Activated naive CD4-positive, alpha-beta T cell treated with anti-CD3 and anti-CD28 coated beads for 36 hours (primary cell): ENCODE measurements around the gene BSG. TPM values are rescaled to one million over a fixed set of nuclear protein-coding genes. Genes with fewer than 3 reads are reported as not detected.

ENCODE experiments used
- CTCF ChIA-PET: fragments of 350-600 bp; sonication (Branson Sonifier 250); formaldehyde crosslinking; loops from one replicate; lab custom pipeline; 2021; ENCODE audit warnings: antibody characterized with exemption; lab: Charles Lee
- DNase-seq: peaks from one replicate; pipeline ENCODE4 v3.0.0-alpha.2; 2020
- H3K27ac Mint-ChIP-seq: one replicate; pipeline ENCODE4 v1.8.0; 2021; ENCODE audit warnings: mild to moderate bottlenecking, mixed read lengths
- H3K27me3 Mint-ChIP-seq: one replicate; pipeline ENCODE4 v1.8.0; 2021; ENCODE audit warnings: low read depth, mixed read lengths
- H3K36me3 Mint-ChIP-seq: one replicate; pipeline ENCODE4 v1.8.0; 2021; ENCODE audit warnings: low read depth, mixed read lengths
- H3K4me1 Mint-ChIP-seq: one replicate; pipeline ENCODE4 v1.8.0; 2021; ENCODE audit warnings: low read depth, mixed read lengths
- H3K4me3 Mint-ChIP-seq: one replicate; pipeline ENCODE4 v1.8.0; 2021; ENCODE audit warnings: mild to moderate bottlenecking, moderate library complexity, mixed read lengths
- H3K9me3 Mint-ChIP-seq: one replicate; pipeline ENCODE4 v1.8.0; 2021; ENCODE audit warnings: mixed read lengths
- intact Hi-C: fragments of 100-400 bp; cut with micrococcal nuclease; formaldehyde crosslinking; loops from one replicate; pipeline ENCODE4 v1.15.1; 2023
- total RNA-seq, 2 experiments: library from RNA; stranded (reverse); gene quantifications; one replicate each; pipeline ENCODE4 v1.2.3, GENCODE V29; 2021

Gene BSG
- total RNA-seq, 2 experiments from 2014 or later, result 160 to 161 TPM

DNA sequence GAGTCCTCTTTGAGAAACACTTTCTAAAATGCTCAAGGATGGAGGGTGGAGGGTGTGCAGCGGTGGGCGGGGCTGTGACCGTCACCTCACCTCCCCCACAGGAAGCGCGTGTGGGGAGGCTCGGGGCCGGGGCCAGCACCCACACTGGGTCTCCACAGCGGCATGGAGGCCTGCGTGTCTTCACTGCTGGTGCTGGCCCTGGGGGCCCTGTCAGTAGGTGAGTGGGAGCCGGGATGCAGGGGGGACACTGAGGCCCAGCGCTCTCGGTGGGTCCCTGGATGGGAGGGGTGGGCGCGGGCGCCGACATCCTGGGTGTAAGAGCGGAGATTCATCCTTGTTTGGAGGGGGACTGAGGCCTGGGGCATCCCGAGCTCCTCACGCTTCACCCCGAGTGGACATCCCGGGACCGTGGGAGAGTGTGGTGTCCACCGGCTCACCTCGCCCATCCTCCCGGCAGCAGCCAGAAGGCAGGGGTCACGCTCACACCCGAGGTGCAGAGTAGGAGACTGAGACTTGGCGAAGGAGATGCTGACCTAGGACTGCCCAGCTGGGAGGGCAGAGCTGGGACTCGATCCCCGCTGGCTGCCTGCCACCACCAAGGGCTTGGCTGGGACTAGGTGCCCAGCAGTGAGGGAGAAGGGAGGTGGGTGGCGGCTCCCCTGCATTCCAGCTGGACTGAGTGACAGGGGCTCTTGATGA is 28.3 kb upstream of the BSG start, which contains the start of gene GZMM:
Gene GZMM (plus strand): TSS at position 144 of the 699 bp plus-strand sequence. CDS start 19 bp downstream, at position 163.
- CTCF ChIA-PET, result interaction anchor here (0.7 kb wide), 2 partner anchors 202 to 209 kb away, joined by 3 read pairs; no protein-coding TSS in a partner anchor
- H3K9me3 Mint-ChIP-seq, result no peaks in the 10 kb centered on the region
- H3K4me3 Mint-ChIP-seq, result peak within 1 kb of the TSS; percentile 78
- intact Hi-C loops, result loop anchor here (1.0 kb wide), 1 partner anchor 11 kb away; no protein-coding TSS in a partner anchor
- peak; percentile 83 for DNase-seq
- H3K27me3 Mint-ChIP-seq, result no peaks in the 10 kb centered on the region
- H3K36me3 Mint-ChIP-seq, result peaks cover 2% of the 10 kb centered on the region
- peak within 1 kb of the TSS; percentile 81 for H3K27ac Mint-ChIP-seq
- peaks cover 23% of the 10 kb centered on the region for H3K4me1 Mint-ChIP-seq

DNA sequence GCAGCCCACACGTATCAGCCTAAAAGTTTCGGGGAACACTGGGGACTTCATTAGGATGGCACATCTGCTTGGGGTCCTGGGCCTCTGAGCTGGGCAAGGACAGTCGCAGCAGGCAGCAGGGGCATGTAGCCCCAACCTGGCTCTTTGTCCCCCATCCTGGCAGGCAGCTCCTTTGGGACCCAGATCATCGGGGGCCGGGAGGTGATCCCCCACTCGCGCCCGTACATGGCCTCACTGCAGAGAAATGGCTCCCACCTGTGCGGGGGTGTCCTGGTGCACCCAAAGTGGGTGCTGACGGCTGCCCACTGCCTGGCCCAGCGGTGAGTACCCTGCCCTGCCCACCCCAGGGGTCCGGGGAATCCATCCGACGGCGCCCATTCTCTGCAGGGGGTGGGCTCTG is 25.3 kb upstream of the BSG start:
- CTCF ChIA-PET, result no interaction called here
- no peaks in the 10 kb centered on the region for H3K27me3 Mint-ChIP-seq
- H3K9me3 Mint-ChIP-seq, result no peaks in the 10 kb centered on the region
- no peak overlapping the region for H3K4me3 Mint-ChIP-seq
- peaks cover 26% of the 10 kb centered on the region for H3K4me1 Mint-ChIP-seq
- DNase-seq, result no peak
- intact Hi-C loops, result no loop called here
- peaks cover 2% of the 10 kb centered on the region for H3K36me3 Mint-ChIP-seq
- H3K27ac Mint-ChIP-seq, result no peak overlapping the region

DNA sequence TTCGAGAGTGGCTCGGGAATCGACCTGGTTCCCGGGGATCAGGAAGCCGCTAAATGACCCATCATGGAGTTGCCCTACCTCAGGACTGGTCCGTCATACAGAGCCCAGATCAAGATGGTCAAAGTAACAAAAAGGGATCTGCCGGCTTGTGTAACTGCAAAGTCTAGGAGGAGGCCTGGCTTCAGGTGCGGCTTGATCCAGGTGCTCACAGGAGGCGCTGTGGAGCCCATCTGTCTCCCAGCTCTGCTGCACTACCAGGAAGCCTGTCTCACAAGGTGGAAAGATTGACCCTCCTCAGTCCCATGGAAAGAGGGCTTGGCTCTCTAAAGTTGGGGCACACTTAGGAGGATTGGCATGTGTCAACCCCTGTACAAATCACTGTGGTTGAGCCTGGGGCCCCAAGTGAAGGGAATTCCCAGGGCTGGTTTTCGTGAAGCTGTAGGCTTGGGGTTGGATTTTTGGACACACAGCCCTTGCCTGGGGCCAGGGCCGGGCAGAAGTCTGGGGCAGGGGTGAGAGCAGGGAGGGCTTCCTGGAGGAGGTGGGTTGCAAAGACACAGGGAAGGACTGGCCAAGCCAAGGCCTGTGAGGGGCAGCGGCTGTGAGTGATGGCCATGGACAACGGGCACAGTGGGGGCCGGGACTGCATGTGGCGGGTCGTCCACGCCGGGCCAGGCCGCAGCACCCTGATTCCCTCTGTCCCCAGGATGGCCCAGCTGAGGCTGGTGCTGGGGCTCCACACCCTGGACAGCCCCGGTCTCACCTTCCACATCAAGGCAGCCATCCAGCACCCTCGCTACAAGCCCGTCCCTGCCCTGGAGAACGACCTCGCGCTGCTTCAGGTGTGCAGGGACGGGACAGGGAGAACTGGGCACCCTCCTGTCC is 24.3 kb upstream of the BSG start:
- intact Hi-C loops, result no loop called here
- no peak overlapping the region for H3K4me3 Mint-ChIP-seq
- CTCF ChIA-PET, result interaction anchor here (0.9 kb wide), 1 partner anchor 17 kb away, joined by 3 read pairs; no protein-coding TSS in a partner anchor
- no peak overlapping the region for H3K27ac Mint-ChIP-seq
- peaks cover 26% of the 10 kb centered on the region for H3K4me1 Mint-ChIP-seq
- no peak for DNase-seq
- peaks cover 2% of the 10 kb centered on the region for H3K36me3 Mint-ChIP-seq
- no peaks in the 10 kb centered on the region for H3K9me3 Mint-ChIP-seq
- no peaks in the 10 kb centered on the region for H3K27me3 Mint-ChIP-seq

DNA sequence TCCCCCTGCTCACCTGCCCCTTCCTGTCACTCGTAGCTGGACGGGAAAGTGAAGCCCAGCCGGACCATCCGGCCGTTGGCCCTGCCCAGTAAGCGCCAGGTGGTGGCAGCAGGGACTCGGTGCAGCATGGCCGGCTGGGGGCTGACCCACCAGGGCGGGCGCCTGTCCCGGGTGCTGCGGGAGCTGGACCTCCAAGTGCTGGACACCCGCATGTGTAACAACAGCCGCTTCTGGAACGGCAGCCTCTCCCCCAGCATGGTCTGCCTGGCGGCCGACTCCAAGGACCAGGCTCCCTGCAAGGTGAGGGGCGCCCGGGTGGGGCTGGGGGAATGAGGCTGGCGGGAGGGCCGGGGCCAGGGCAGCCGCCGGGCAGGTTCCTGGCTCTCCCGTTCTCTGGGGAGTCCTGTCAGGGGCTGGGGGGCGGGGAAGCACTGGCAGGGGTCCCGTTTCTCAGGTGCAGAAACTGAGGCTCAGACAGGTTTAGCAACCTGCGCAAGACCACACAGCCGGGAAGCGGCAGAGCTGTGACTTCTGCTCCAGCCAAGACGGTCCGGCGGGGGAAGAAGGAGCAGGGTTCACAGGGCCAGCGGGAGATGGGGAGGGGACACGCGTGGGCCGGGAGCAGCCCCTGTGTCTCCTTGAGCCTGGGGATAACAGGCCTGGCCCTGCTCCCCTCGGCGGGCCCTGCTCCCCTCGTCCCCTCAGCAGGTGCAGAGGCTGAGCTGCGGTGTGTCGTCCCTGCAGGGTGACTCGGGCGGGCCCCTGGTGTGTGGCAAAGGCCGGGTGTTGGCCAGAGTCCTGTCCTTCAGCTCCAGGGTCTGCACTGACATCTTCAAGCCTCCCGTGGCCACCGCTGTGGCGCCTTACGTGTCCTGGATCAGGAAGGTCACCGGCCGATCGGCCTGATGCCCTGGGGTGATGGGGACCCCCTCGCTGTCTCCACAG is 23.2 kb upstream of the BSG start:
- Mint-ChIP-seq H3K4me3 (no peak overlapping the region), H3K9me3 (no peaks in the 10 kb centered on the region), H3K27me3 (no peaks in the 10 kb centered on the region), H3K4me1 (peaks cover 15% of the 10 kb centered on the region), H3K27ac (no peak overlapping the region), H3K36me3 (no peaks in the 10 kb centered on the region)
- CTCF ChIA-PET, result interaction anchor here (0.6 to 0.9 kb wide), 3 partner anchors 16 to 826 kb away, joined by 3 to 4 read pairs (median 3); no protein-coding TSS in a partner anchor
- no peak for DNase-seq
- intact Hi-C loops, result no loop called here

DNA sequence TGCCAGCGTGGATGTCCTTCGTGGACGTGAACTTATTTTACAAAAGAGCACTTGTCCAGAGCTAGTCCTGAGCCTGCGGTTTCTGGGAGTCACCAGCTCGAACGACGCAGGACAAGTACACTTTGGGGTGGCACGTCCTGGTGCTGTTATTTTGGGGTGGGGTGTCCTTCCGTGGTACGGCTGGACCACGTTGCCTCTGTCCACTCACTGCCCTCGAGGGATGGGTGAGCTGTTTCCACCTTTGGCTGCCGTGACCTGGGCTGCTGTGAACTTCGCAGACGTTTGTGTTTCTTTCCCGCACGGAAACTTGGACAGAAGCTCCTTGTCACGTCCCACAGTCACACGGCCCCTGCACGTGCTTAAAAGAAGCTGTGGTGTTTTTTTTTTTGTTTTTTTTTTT is 17.6 kb upstream of the BSG start:
- Mint-ChIP-seq H3K4me3 (no peak overlapping the region), H3K27ac (no peak overlapping the region), H3K4me1 (peaks cover 3% of the 10 kb centered on the region), H3K27me3 (no peaks in the 10 kb centered on the region), H3K36me3 (no peaks in the 10 kb centered on the region), H3K9me3 (no peaks in the 10 kb centered on the region)
- intact Hi-C loops, result no loop called here
- DNase-seq, result no peak
- CTCF ChIA-PET, result interaction anchor here (1.7 kb wide), 1 partner anchor 29 kb away, joined by 3 read pairs; no protein-coding TSS in a partner anchor

DNA sequence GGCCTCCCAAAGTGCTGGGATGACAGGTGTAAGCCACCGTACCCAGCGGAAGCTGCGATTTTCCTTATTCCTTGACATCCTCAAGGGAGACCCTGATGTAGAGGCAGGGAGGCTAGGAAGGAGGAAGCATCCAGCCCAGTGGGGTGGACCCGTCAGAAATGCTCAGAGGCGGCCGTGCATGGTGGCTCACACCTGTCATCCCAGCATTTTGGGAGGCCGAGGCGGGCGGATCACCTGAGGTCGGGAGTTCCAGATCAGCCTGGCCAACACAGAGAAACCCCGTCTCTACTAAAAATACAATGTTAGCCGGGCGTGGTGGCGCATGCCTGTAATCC is 17.0 kb upstream of the BSG start:
- H3K27ac Mint-ChIP-seq, result no peak overlapping the region
- CTCF ChIA-PET, result interaction anchor here (1.7 kb wide), 1 partner anchor 28 kb away, joined by 3 read pairs; no protein-coding TSS in a partner anchor
- intact Hi-C loops, result no loop called here
- no peaks in the 10 kb centered on the region for H3K36me3 Mint-ChIP-seq
- H3K9me3 Mint-ChIP-seq, result no peaks in the 10 kb centered on the region
- no peak overlapping the region for H3K4me3 Mint-ChIP-seq
- DNase-seq, result no peak
- peaks cover 3% of the 10 kb centered on the region for H3K4me1 Mint-ChIP-seq
- no peaks in the 10 kb centered on the region for H3K27me3 Mint-ChIP-seq

DNA sequence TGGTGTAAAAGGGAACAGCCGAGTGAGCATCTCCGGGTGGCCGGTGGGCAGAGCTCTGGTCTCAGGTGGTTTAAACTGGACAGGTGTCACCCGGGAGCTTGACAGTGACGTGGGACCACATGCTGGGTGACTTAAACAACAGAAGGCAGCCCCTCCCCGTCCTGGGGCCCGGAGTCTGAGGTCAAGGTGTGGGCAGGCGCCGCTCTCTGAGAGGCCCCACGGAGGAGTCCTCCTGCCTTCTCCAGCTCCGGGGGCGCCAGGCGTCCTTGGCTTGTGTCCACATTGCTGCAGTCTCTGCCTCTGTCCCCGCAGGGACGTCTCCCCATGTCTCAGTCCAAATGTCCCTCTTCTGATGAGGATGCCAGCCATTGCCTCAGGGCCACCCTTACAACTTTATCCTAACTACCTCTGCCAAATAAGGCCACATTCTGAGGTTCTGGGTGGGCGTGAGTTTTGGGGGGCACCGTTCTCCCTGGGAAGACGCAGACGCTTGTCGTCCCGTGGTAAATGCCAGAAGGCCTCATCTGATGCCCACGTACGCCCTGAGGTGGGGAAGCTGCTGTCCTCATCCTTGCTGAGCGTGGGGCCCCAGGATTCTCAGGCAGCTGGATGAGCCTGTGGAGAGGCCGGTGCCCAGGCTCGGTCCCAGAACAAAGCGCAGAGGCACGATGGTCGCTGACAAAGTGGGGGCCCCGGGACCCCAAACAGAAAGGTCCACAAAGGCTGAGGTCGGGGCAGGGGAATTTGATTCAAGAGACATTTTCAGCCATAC is 15.6 kb upstream of the BSG start:
- H3K9me3 Mint-ChIP-seq, result no peaks in the 10 kb centered on the region
- no peak overlapping the region for H3K4me3 Mint-ChIP-seq
- DNase-seq, result no peak
- H3K27ac Mint-ChIP-seq, result no peak overlapping the region
- no peaks in the 10 kb centered on the region for H3K36me3 Mint-ChIP-seq
- no peaks in the 10 kb centered on the region for H3K27me3 Mint-ChIP-seq
- no peaks in the 10 kb centered on the region for H3K4me1 Mint-ChIP-seq
- CTCF ChIA-PET, result interaction anchor here (0.5 kb wide), 1 partner anchor 24 kb away, joined by 4 read pairs; no protein-coding TSS in a partner anchor
- intact Hi-C loops, result no loop called here

DNA sequence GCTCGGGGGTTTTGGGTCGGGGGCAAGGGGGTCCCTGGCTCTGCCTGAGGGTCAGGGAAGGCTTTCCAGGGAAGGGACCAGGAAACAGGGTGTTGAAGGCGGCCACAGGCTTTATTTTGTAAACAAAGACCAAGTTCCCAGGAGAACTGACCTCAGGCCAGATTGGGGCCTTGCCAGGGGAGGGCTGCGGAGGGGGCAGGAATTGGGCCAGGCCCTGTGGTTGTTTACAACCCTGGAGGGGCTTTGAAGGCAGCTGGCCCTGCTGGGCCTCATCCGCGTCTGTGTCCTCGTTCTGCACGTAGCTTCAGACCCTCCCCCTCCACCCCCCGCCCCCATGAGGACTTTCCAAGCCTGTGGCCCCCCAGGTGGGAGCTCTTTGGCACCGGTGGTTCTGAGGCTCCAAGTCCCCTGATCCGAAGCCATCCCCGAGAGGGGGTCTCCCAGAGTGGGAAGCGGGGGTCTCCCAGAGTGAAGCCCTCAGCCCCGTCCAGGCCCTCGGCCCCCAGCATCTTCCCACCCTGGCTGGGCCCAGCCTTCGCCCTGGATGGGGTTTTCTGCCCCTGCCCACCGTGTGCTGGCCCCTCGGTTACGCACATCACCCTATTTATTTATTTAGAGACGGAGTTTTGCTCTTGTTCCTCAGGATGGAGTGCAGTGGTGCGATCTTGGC is 13.5 kb upstream of the BSG start:
- H3K4me1 Mint-ChIP-seq, result no peaks in the 10 kb centered on the region
- H3K27me3 Mint-ChIP-seq, result no peaks in the 10 kb centered on the region
- H3K27ac Mint-ChIP-seq, result no peak overlapping the region
- H3K36me3 Mint-ChIP-seq, result no peaks in the 10 kb centered on the region
- no peak overlapping the region for H3K4me3 Mint-ChIP-seq
- H3K9me3 Mint-ChIP-seq, result no peaks in the 10 kb centered on the region
- no peak for DNase-seq
- CTCF ChIA-PET, result no interaction called here
- intact Hi-C loops, result no loop called here

DNA sequence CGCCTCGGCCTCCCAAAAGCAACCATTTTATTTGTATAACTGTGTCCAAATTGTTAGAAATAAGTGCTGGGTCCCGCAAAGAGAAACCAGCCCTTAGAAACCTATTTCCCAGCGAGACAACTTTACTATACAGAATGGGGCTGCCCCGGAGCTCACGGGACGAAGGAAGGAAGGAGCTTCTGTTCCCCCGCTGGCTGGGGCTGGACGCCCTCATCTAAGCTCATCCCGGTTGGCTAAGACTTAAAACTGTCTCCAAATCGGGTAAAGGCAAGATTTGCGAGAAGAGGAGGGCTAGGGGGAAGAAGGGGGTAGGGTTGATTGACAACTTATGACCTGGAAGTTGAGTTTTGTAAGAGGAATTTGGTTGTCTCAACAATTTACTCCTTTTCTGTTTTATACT is 12.3 kb upstream of the BSG start:
- no peaks in the 10 kb centered on the region for H3K27me3 Mint-ChIP-seq
- CTCF ChIA-PET, result no interaction called here
- DNase-seq, result no peak
- no peaks in the 10 kb centered on the region for H3K36me3 Mint-ChIP-seq
- H3K9me3 Mint-ChIP-seq, result no peaks in the 10 kb centered on the region
- H3K4me1 Mint-ChIP-seq, result no peaks in the 10 kb centered on the region
- no peak overlapping the region for H3K27ac Mint-ChIP-seq
- no peak overlapping the region for H3K4me3 Mint-ChIP-seq
- intact Hi-C loops, result no loop called here

DNA sequence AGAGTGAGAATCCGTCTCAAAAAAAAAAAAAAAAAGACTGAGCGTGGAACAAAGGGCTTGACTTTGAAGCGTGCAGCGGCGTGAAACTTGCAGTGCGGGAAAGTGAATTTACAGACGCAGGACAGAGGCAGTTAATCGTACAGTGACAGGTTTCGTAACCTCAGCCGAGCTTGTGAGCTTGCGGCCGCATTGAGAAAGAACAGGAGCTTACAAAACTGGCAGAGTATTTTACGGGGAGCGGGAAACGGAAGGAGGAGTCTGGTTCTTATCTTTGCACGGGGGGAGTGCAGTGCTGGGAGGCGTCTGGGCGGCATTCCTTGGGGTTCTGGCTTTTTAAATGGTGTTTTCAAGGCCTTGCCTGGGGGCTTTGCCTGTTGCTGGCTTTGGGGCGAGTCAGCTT is 6.0 kb upstream of the BSG start:
- Mint-ChIP-seq H3K36me3 (peaks cover 3% of the 10 kb centered on the region), H3K27ac (no peak overlapping the region), H3K4me3 (no peak overlapping the region), H3K9me3 (no peaks in the 10 kb centered on the region), H3K27me3 (no peaks in the 10 kb centered on the region), H3K4me1 (peaks cover 11% of the 10 kb centered on the region)
- CTCF ChIA-PET, result no interaction called here
- intact Hi-C loops, result no loop called here
- no peak for DNase-seq

DNA sequence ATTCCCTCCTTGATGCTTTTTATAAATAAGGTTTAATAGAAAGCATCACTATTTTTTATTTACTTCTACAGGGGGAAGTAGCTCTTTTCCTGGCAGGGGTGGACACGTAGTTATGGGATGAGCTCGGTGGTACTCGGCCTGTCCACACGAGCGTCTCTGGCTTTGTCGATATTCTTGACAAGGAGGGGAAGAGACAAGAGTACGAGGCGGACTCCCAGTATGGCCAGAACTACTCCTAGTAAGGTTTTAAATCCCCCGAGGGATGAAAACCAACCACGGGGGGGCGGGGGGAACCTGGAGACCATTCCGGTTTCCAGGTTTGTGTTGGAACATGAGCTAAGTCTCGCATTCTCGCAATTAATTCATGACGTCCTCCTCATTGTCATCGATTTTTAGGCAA is 5.6 kb upstream of the BSG start:
- intact Hi-C loops, result no loop called here
- Mint-ChIP-seq H3K27ac (no peak overlapping the region), H3K36me3 (peaks cover 3% of the 10 kb centered on the region), H3K4me1 (peaks cover 11% of the 10 kb centered on the region), H3K4me3 (no peak overlapping the region), H3K9me3 (no peaks in the 10 kb centered on the region), H3K27me3 (no peaks in the 10 kb centered on the region)
- CTCF ChIA-PET, result no interaction called here
- no peak for DNase-seq
